Vagina (tissue), 2 donors: ENCODE measurements around the gene B3GALNT1. TPM values are rescaled to one million over a fixed set of nuclear protein-coding genes. Genes with fewer than 3 reads are reported as not detected.
"Not testable (repeated sequence)": the region's sequence is repeated elsewhere in the genome, so short reads cannot be mapped to it uniquely, and the experiment has no call there.

ENCODE experiments used
- DNase-seq, 2 donors: peaks; one replicate each; pipeline ENCODE4 v3.0.0-alpha.2; 2017; ENCODE audit errors: extremely low spot score in 2 of 2
- H3K27ac ChIP-seq: fragments of 200-600 bp; sonication (generic); one replicate; pipeline ENCODE4 v1.5.1; 2019
- H3K27me3 ChIP-seq: fragments of 200-600 bp; sonication (generic); one replicate; pipeline ENCODE4 v1.5.1; 2019
- H3K36me3 ChIP-seq, 2 donors: fragments of 200-600 bp; sonication (generic); one replicate each; pipeline ENCODE4 v1.5.1; 2017 to 2019
- H3K4me1 ChIP-seq: fragments of 200-600 bp; sonication (generic); one replicate; pipeline ENCODE4 v1.5.1; 2019
- H3K4me3 ChIP-seq, 2 donors: fragments of 200-600 bp; sonication (generic); 1 replicate in 1 of 2; 2 replicates in 1 of 2; pipeline ENCODE4 v1.5.1; 2016 to 2019
- H3K9me3 ChIP-seq: fragments of 200-600 bp; sonication (generic); one replicate; pipeline ENCODE4 v1.5.1; 2019
- POLR2A ChIP-seq, 2 donors: fragments of 450-650 bp; IDR thresholded peaks; one replicate each; pipeline ENCODE4 v1.6.1; 2017; ENCODE audit warnings: antibody characterized with exemption in 2 of 2, mild to moderate bottlenecking in 2 of 2, moderate library complexity in 2 of 2
- POLR2AphosphoS5 ChIP-seq, 2 donors: sonication (generic); formaldehyde crosslinking; IDR thresholded peaks; one replicate each; pipeline ENCODE4 v1.9.0; 2017; ENCODE audit warnings: antibody characterized with exemption in 2 of 2, mild to moderate bottlenecking in 2 of 2, low read depth in 1 of 2; ENCODE audit not compliant: insufficient read depth in 1 of 2
- intact Hi-C: fragments of 100-400 bp; cut with DNase I; formaldehyde crosslinking; loops from one replicate; pipeline ENCODE4 v1.15.1; 2023
- total RNA-seq: library from RNA; depleted of rRNA; stranded (reverse); fragments of >200 nt; gene quantifications from one replicate; pipeline ENCODE4 v1.2.3, GENCODE V29; 2016
- TF ChIP-seq, protein P1 (sequence below), 3 experiments: fragments of 450-650 bp in 2 of 3; fragments of 200-600 bp in 1 of 3; sonication (generic) in 1 of 3; IDR thresholded peaks; one replicate each; pipeline ENCODE4 v1.5.1; 2017 to 2019; ENCODE audit warnings: antibody characterized with exemption in 3 of 3, mild to moderate bottlenecking in 2 of 3, moderate library complexity in 2 of 3

B3GALNT1 gene
- total RNA-seq, 1 donor from 2014 or later = 4.9 TPM

DNA sequence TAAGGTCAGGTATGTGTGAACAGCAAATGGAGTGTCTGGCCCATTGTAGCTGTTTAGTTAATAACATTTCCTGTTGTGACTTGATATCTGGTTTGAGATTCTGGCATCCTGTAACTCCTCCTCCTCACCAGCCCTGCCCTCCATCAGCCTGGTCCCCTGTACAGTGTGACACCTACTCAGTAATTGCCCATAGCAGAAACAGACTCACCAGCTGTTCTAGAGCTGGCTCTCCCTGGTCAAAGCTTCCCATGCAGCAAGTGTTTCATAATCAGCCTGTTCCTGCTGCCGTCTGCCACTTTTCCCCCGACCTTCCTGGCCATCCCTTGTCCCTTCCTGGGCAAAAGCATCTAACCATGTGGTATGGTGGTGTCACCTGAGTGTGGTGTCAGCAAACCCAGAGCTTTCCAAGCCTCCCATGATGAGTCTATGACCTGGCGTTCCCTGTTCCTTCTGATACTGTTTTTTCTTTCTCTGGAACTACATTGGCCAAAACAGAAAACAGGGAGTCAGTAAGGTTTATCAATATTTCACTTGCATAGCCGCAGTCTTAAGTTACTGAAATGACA lies 55.4 kb downstream of the B3GALNT1 start:
- Histone ChIP-seq H3K27ac (no peak overlapping the region), H3K27me3 (no peaks in the 10 kb centered on the region), H3K4me3 (no peak overlapping the region), H3K36me3 (no peaks in the 10 kb centered on the region), H3K9me3 (no peaks in the 10 kb centered on the region), H3K4me1 (no peaks in the 10 kb centered on the region)
- intact Hi-C loops = no loop called here
- DNase-seq = no peak
- TF ChIP-seq, protein P1, sequence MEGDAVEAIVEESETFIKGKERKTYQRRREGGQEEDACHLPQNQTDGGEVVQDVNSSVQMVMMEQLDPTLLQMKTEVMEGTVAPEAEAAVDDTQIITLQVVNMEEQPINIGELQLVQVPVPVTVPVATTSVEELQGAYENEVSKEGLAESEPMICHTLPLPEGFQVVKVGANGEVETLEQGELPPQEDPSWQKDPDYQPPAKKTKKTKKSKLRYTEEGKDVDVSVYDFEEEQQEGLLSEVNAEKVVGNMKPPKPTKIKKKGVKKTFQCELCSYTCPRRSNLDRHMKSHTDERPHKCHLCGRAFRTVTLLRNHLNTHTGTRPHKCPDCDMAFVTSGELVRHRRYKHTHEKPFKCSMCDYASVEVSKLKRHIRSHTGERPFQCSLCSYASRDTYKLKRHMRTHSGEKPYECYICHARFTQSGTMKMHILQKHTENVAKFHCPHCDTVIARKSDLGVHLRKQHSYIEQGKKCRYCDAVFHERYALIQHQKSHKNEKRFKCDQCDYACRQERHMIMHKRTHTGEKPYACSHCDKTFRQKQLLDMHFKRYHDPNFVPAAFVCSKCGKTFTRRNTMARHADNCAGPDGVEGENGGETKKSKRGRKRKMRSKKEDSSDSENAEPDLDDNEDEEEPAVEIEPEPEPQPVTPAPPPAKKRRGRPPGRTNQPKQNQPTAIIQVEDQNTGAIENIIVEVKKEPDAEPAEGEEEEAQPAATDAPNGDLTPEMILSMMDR (IDR thresholded peaks at IDR 0.05) = no peak
- TF ChIP-seq POLR2AphosphoS5 (IDR thresholded peaks at IDR 0.05; ENCODE audit: insufficient read depth in 1 of 2, low read depth in 1 of 2) (no peak), POLR2A (IDR thresholded peaks at IDR 0.05) (no peak)

DNA sequence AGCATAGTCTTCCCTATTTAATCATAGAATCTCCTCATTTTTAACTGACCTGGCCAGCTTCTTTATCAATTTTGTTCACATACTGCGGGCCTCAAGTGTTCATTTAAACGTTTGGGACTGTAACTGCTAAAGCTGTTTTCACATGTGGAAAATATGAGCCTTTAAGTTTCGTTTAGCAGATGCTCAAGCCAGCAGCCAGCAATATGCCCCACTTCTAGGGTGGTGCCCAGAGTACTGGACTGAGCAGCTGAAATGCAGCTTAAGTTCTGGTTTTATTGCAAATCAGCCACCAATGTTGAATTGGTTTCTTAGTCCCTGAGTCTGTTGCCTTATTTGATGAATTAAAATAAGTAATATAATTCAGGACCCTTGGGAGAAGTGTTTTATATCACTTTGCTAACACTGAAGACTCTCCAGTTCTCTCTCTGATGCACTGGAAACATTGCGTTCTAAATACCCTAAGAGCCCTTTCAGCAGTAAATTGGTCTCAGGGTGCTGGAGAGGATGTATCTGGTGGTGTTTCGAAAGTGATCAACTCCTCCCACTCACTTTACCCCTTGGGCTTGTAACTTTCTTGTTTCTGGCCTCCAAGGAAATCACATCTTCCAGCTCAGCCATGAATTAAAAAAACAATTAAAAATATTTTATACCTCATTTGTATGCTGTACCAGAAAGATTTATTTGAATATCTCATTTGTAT lies 61.7 kb downstream of the B3GALNT1 start:
- TF ChIP-seq, protein P1 (IDR thresholded peaks at IDR 0.05) = no peak
- TF ChIP-seq POLR2A (IDR thresholded peaks at IDR 0.05) (no peak), POLR2AphosphoS5 (IDR thresholded peaks at IDR 0.05; ENCODE audit: insufficient read depth in 1 of 2, low read depth in 1 of 2) (no peak)
- Histone ChIP-seq H3K36me3 (no peaks in the 10 kb centered on the region), H3K27me3 (no peaks in the 10 kb centered on the region), H3K9me3 (no peaks in the 10 kb centered on the region), H3K27ac (no peak overlapping the region), H3K4me3 (no peak overlapping the region), H3K4me1 (no peaks in the 10 kb centered on the region)
- intact Hi-C loops = no loop called here
- DNase-seq = no peak

DNA sequence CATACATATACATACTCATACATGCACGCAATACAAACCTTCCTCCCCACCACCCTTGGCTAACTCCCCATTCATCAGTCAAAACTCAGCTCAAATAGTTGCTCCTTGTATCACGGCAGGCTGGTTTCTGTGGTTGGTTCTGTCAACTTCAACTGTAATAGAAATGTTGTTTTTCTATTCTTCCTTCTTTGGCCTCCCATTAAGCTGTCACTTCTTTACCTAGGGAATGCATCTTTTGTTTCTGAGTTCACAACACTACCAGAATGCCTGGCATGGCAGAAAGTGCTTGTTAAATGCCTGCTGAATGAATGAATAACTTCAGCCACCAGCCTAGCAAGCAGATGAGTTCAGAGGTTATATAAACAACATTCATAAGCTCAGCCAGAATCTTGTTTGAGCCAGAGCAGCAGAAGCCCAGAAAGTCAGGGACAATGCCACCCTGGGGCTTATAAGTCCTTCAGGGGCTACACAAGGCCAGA lies 63.1 kb downstream of the B3GALNT1 start:
- Histone ChIP-seq H3K27me3 (no peaks in the 10 kb centered on the region), H3K4me3 (no peak overlapping the region), H3K9me3 (no peaks in the 10 kb centered on the region), H3K27ac (no peak overlapping the region), H3K36me3 (no peaks in the 10 kb centered on the region), H3K4me1 (no peaks in the 10 kb centered on the region)
- DNase-seq = no peak
- TF ChIP-seq POLR2AphosphoS5 (IDR thresholded peaks at IDR 0.05; ENCODE audit: insufficient read depth in 1 of 2, low read depth in 1 of 2) (no peak), POLR2A (IDR thresholded peaks at IDR 0.05) (no peak)
- TF ChIP-seq, protein P1 (IDR thresholded peaks at IDR 0.05) = no peak
- intact Hi-C loops = no loop called here

DNA sequence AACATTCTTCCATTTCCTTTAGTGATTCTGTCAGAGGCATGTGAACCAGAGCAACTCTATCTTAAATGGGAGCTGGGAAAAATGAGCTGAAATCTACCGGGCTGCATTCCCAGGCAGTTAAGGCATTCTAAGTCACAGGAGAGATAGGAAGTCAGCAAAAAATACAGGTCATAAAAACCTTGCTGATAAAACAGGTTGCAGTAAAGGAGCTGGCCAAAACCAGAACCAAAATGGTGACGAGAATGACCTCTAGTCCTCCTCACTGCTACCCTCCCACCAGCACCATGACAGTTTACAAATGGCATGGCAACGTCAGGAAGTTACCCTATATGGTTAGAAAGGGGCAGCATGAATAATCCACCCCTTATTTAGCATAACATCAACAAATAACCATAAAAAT lies 66.4 kb downstream of the B3GALNT1 start:
- intact Hi-C loops = no loop called here
- Histone ChIP-seq H3K27me3 (no peaks in the 10 kb centered on the region), H3K9me3 (no peaks in the 10 kb centered on the region), H3K4me1 (no peaks in the 10 kb centered on the region), H3K36me3 (no peaks in the 10 kb centered on the region), H3K4me3 (no peak overlapping the region), H3K27ac (no peak overlapping the region)
- TF ChIP-seq POLR2A (IDR thresholded peaks at IDR 0.05) (no peak), POLR2AphosphoS5 (IDR thresholded peaks at IDR 0.05; ENCODE audit: insufficient read depth in 1 of 2, low read depth in 1 of 2) (no peak)
- TF ChIP-seq, protein P1 (IDR thresholded peaks at IDR 0.05) = no peak
- DNase-seq = no peak

DNA sequence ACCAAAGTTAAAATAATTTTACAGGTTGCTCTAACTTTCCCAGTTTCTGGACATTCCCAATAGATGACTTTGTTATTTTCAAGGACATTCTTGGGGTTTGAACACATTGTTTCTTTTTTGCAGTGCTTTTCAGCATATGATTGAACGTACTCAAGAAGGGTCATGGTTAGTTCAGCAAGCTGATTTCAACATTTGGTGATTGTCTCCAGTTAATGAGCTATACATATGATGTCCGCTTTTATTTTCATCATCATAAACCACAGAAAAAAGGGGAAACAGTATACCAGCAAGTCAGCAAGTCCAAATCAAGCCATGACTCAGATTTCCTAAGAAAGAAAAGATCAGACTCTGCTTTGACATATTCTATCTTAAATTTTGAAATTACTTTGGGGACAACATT lies 69.4 kb downstream of the B3GALNT1 start:
- no peaks in the 10 kb centered on the region for H3K27me3 ChIP-seq
- TF ChIP-seq POLR2AphosphoS5 (IDR thresholded peaks at IDR 0.05; ENCODE audit: insufficient read depth in 1 of 2, low read depth in 1 of 2) = no peak
- TF ChIP-seq, protein P1 (IDR thresholded peaks at IDR 0.05) = no peak
- no peak for TF ChIP-seq POLR2A (IDR thresholded peaks at IDR 0.05)
- no peak overlapping the region for H3K4me3 ChIP-seq
- no peaks in the 10 kb centered on the region for H3K36me3 ChIP-seq
- DNase-seq = no peak
- H3K27ac ChIP-seq = no peak overlapping the region
- intact Hi-C loops = no loop called here
- H3K4me1 ChIP-seq = no peaks in the 10 kb centered on the region
- no peaks in the 10 kb centered on the region for H3K9me3 ChIP-seq

DNA sequence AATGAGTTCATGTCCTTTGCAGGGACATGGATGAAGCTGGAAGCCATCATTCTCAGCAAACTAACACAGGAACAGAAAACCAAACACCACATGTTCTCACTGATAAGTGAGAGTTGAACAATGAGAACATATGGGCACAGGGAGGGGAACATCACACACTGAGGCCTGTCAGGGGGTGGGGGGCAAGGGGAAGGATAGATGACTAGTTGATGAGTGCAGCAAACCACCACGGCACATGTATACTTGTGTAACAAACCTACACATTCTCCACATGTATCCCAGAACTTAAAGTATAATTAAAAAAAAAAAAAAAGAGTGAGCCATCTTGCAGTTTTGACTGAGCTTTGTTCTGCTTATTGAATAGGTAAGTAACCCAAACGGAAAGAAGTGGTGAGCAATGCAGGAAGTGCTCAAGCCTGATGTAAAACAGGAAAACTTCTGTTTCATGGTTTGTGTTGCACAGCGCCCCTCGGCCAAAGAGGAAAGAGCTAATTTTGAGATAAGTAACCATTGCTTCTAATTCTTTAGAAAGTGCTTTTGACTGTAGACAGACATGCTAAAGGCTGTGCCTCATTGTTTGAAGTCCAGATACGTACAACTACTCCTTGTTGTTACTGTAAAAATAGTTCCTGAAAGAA lies 70.1 kb downstream of the B3GALNT1 start:
- H3K9me3 ChIP-seq, H3K4me3 ChIP-seq, intact Hi-C loops, H3K27me3 ChIP-seq, H3K27ac ChIP-seq, H3K36me3 ChIP-seq, DNase-seq, H3K4me1 ChIP-seq: not testable (repeated sequence)
